ENCODE measurements around the gene ZIC1. TPM values are rescaled to one million over a fixed set of nuclear protein-coding genes. Genes with fewer than 3 reads are reported as not detected.

Gene ZIC1
- total RNA-seq, 2 experiments from 2014 or later = not detected

GRCh38 chr3:147370349-147370748 lies 38.8 kb upstream of the ZIC1 start:
- no peaks in the 10 kb centered on the region for H3K9me3 Mint-ChIP-seq
- CTCF ChIA-PET = no interaction called here
- H3K36me3 Mint-ChIP-seq (ENCODE audit: low read depth) = peaks cover 8% of the 10 kb centered on the region
- no peak overlapping the region for H3K4me3 Mint-ChIP-seq
- H3K27me3 Mint-ChIP-seq = peaks cover 61% of the 10 kb centered on the region
- DNase-seq = no peak
- POLR2A ChIA-PET = no interaction called here
- H3K27ac Mint-ChIP-seq = no peak overlapping the region
- H3K4me1 Mint-ChIP-seq = no peaks in the 10 kb centered on the region

GRCh38 chr3:147371140-147371539 lies 38.0 kb upstream of the ZIC1 start:
- H3K27me3 Mint-ChIP-seq = peaks cover 61% of the 10 kb centered on the region
- no peak overlapping the region for H3K27ac Mint-ChIP-seq
- peaks cover 8% of the 10 kb centered on the region for H3K36me3 Mint-ChIP-seq (ENCODE audit: low read depth)
- H3K4me1 Mint-ChIP-seq = no peaks in the 10 kb centered on the region
- CTCF ChIA-PET = no interaction called here
- no peak overlapping the region for H3K4me3 Mint-ChIP-seq
- POLR2A ChIA-PET = no interaction called here
- DNase-seq = no peak
- H3K9me3 Mint-ChIP-seq = no peaks in the 10 kb centered on the region

GRCh38 chr3:147371771-147372340 lies 37.3 kb upstream of the ZIC1 start:
- POLR2A ChIA-PET = no interaction called here
- Mint-ChIP-seq H3K9me3 (no peaks in the 10 kb centered on the region), H3K4me3 (no peak overlapping the region), H3K4me1 (no peaks in the 10 kb centered on the region), H3K27ac (no peak overlapping the region), H3K27me3 (peaks cover 61% of the 10 kb centered on the region), H3K36me3 (ENCODE audit: low read depth) (peaks cover 8% of the 10 kb centered on the region)
- CTCF ChIA-PET = no interaction called here
- DNase-seq = no peak

GRCh38 chr3:147372525-147373027 lies 36.6 kb upstream of the ZIC1 start:
- Mint-ChIP-seq H3K27me3 (peaks cover 64% of the 10 kb centered on the region), H3K27ac (no peak overlapping the region), H3K4me1 (no peaks in the 10 kb centered on the region), H3K36me3 (ENCODE audit: low read depth) (peaks cover 8% of the 10 kb centered on the region), H3K9me3 (no peaks in the 10 kb centered on the region), H3K4me3 (no peak overlapping the region)
- CTCF ChIA-PET = no interaction called here
- no peak for DNase-seq
- POLR2A ChIA-PET = no interaction called here

- no peaks in the 10 kb centered on the region for H3K4me1 Mint-ChIP-seq
- H3K27ac Mint-ChIP-seq = no peak overlapping the region
- no peaks in the 10 kb centered on the region for H3K9me3 Mint-ChIP-seq
- CTCF ChIA-PET = no interaction called here
- H3K36me3 Mint-ChIP-seq (ENCODE audit: low read depth) = peaks cover 8% of the 10 kb centered on the region
- no peak overlapping the region for H3K4me3 Mint-ChIP-seq
- POLR2A ChIA-PET = no interaction called here
- peaks cover 64% of the 10 kb centered on the region for H3K27me3 Mint-ChIP-seq
- no peak for DNase-seq
Observed at GRCh38 chr3:147373301-147373700, 35.9 kb upstream of the ZIC1 start.

GRCh38 chr3:147377412-147378367 lies 31.5 kb upstream of the ZIC1 start:
- Mint-ChIP-seq H3K36me3 (ENCODE audit: low read depth) (no peaks in the 10 kb centered on the region), H3K27me3 (peaks cover 53% of the 10 kb centered on the region), H3K4me3 (no peak overlapping the region), H3K9me3 (no peaks in the 10 kb centered on the region), H3K4me1 (no peaks in the 10 kb centered on the region), H3K27ac (no peak overlapping the region)
- POLR2A ChIA-PET = no interaction called here
- CTCF ChIA-PET = no interaction called here
- no peak for DNase-seq

GRCh38 chr3:147379651-147380050 lies 29.5 kb upstream of the ZIC1 start:
- Mint-ChIP-seq H3K36me3 (ENCODE audit: low read depth) (no peaks in the 10 kb centered on the region), H3K27ac (no peak overlapping the region), H3K4me3 (no peak overlapping the region), H3K27me3 (peaks cover 59% of the 10 kb centered on the region), H3K9me3 (no peaks in the 10 kb centered on the region), H3K4me1 (no peaks in the 10 kb centered on the region)
- DNase-seq = no peak
- CTCF ChIA-PET = no interaction called here
- POLR2A ChIA-PET = no interaction called here

- no peak for DNase-seq
- Mint-ChIP-seq H3K27ac (no peak overlapping the region), H3K4me1 (no peaks in the 10 kb centered on the region), H3K27me3 (peaks cover 63% of the 10 kb centered on the region), H3K9me3 (no peaks in the 10 kb centered on the region), H3K4me3 (no peak overlapping the region), H3K36me3 (ENCODE audit: low read depth) (no peaks in the 10 kb centered on the region)
- CTCF ChIA-PET = no interaction called here
- POLR2A ChIA-PET = no interaction called here
Observed at GRCh38 chr3:147380387-147380951, 28.7 kb upstream of the ZIC1 start.

- H3K36me3 Mint-ChIP-seq (ENCODE audit: low read depth) = no peaks in the 10 kb centered on the region
- POLR2A ChIA-PET = no interaction called here
- H3K9me3 Mint-ChIP-seq = no peaks in the 10 kb centered on the region
- no peak overlapping the region for H3K27ac Mint-ChIP-seq
- H3K4me3 Mint-ChIP-seq = no peak overlapping the region
- no peaks in the 10 kb centered on the region for H3K4me1 Mint-ChIP-seq
- H3K27me3 Mint-ChIP-seq = peaks cover 69% of the 10 kb centered on the region
- CTCF ChIA-PET = interaction anchor here (1.0 kb wide), 1 partner anchor 20 kb away, joined by 3 read pairs; no protein-coding TSS in a partner anchor
- DNase-seq = no peak
Observed at GRCh38 chr3:147380977-147381376, 28.2 kb upstream of the ZIC1 start.

- Mint-ChIP-seq H3K36me3 (ENCODE audit: low read depth) (no peaks in the 10 kb centered on the region), H3K4me3 (no peak overlapping the region), H3K27ac (no peak overlapping the region), H3K9me3 (no peaks in the 10 kb centered on the region), H3K4me1 (no peaks in the 10 kb centered on the region), H3K27me3 (peaks cover 73% of the 10 kb centered on the region)
- CTCF ChIA-PET = interaction anchor here (1.0 kb wide), 1 partner anchor 20 kb away, joined by 3 read pairs; no protein-coding TSS in a partner anchor
- no peak for DNase-seq
- POLR2A ChIA-PET = no interaction called here
Observed at GRCh38 chr3:147381596-147381995, 27.6 kb upstream of the ZIC1 start.

- CTCF ChIA-PET = no interaction called here
Observed at GRCh38 chr3:147383617-147384016, 25.5 kb upstream of the ZIC1 start.

GRCh38 chr3:147384210-147385058 lies 24.7 kb upstream of the ZIC1 start:
- Mint-ChIP-seq H3K4me1 (no peaks in the 10 kb centered on the region), H3K4me3 (no peak overlapping the region), H3K9me3 (no peaks in the 10 kb centered on the region), H3K27me3 (peaks cover 78% of the 10 kb centered on the region), H3K36me3 (ENCODE audit: low read depth) (no peaks in the 10 kb centered on the region), H3K27ac (no peak overlapping the region)
- POLR2A ChIA-PET = no interaction called here
- CTCF ChIA-PET = no interaction called here
- no peak for DNase-seq

More at GRCh38 chr3:147383617-147384016, 25.5 kb upstream of the ZIC1 start:
- Mint-ChIP-seq H3K27me3 (peaks cover 78% of the 10 kb centered on the region), H3K9me3 (no peaks in the 10 kb centered on the region), H3K36me3 (ENCODE audit: low read depth) (no peaks in the 10 kb centered on the region), H3K27ac (no peak overlapping the region), H3K4me3 (no peak overlapping the region), H3K4me1 (no peaks in the 10 kb centered on the region)
- POLR2A ChIA-PET = no interaction called here
- DNase-seq = no peak
